Right atrium auricular region (tissue), 2 donors: ENCODE measurements around the gene PLA2G4B. TPM values are rescaled to one million over a fixed set of nuclear protein-coding genes. Genes with fewer than 3 reads are reported as not detected.

ENCODE experiments used
- DNase-seq: peaks from one replicate; pipeline ENCODE4 v3.0.0-alpha.2; 2019; ENCODE audit warnings: low spot score
- H3K27ac ChIP-seq, 2 donors: fragments of 200-600 bp; sonication (generic); 1 replicate in 1 of 2; 2 replicates in 1 of 2; pipeline ENCODE4 v1.5.1; 2016 to 2019
- H3K27me3 ChIP-seq, 2 donors: fragments of 200-600 bp; sonication (generic); one replicate each; pipeline versions ENCODE4 v1.5.1 to v1.6.0; 2017 to 2019
- H3K36me3 ChIP-seq: fragments of 200-600 bp; sonication (generic); one replicate; pipeline ENCODE4 v1.5.1; 2016
- H3K4me1 ChIP-seq, 2 donors: fragments of 200-600 bp; sonication (generic); one replicate each; pipeline versions ENCODE4 v1.5.1 to v1.6.0; 2017 to 2019
- H3K4me3 ChIP-seq, 2 donors: fragments of 200-600 bp; sonication (generic); 1 replicate in 1 of 2; 2 replicates in 1 of 2; pipeline ENCODE4 v1.5.1; 2017 to 2019; ENCODE audit warnings: mild to moderate bottlenecking in 1 of 2, moderate library complexity in 1 of 2
- H3K9me3 ChIP-seq, 2 donors: fragments of 200-600 bp; sonication (generic); one replicate each; pipeline ENCODE4 v1.5.1; 2019
- total RNA-seq, 2 donors: library from RNA; depleted of rRNA; stranded (reverse); fragments of >200 nt; gene quantifications; one replicate each; pipeline ENCODE4 v1.1.0, GENCODE V29; 2016
- TF ChIP-seq, protein P1 (sequence below), 2 donors: fragments of 200-600 bp; sonication (generic); IDR thresholded peaks; one replicate each; pipeline ENCODE4 v1.5.1; 2019; ENCODE audit warnings: antibody characterized with exemption in 2 of 2

Gene PLA2G4B
- total RNA-seq, 2 donors from 2014 or later = 1.3 to 1.4 TPM

DNA sequence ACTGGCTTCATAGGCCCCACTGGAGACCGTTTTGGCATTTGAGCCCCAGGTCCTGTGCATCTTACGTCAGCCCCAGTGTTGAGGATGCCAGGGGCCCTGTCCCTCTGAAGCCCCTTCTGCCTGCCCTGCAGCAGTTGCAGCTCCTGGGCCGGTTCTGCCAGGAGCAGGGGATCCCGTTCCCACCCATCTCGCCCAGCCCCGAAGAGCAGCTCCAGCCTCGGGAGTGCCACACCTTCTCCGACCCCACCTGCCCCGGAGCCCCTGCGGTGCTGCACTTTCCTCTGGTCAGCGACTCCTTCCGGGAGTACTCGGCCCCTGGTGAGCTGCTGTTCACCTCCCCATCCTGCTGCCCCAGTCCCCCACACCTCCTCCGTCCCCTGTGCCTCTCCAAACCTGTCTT lies 8.6 kb downstream of the PLA2G4B start:
- H3K4me1 ChIP-seq = no peaks in the 10 kb centered on the region
- no peaks in the 10 kb centered on the region for H3K9me3 ChIP-seq
- TF ChIP-seq, protein P1, sequence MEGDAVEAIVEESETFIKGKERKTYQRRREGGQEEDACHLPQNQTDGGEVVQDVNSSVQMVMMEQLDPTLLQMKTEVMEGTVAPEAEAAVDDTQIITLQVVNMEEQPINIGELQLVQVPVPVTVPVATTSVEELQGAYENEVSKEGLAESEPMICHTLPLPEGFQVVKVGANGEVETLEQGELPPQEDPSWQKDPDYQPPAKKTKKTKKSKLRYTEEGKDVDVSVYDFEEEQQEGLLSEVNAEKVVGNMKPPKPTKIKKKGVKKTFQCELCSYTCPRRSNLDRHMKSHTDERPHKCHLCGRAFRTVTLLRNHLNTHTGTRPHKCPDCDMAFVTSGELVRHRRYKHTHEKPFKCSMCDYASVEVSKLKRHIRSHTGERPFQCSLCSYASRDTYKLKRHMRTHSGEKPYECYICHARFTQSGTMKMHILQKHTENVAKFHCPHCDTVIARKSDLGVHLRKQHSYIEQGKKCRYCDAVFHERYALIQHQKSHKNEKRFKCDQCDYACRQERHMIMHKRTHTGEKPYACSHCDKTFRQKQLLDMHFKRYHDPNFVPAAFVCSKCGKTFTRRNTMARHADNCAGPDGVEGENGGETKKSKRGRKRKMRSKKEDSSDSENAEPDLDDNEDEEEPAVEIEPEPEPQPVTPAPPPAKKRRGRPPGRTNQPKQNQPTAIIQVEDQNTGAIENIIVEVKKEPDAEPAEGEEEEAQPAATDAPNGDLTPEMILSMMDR (IDR thresholded peaks at IDR 0.05) = no peak
- peaks cover 37% of the 10 kb centered on the region for H3K36me3 ChIP-seq
- H3K27me3 ChIP-seq = no peaks in the 10 kb centered on the region
- no peak overlapping the region for H3K27ac ChIP-seq
- H3K4me3 ChIP-seq = no peak overlapping the region
- no peak for DNase-seq

DNA sequence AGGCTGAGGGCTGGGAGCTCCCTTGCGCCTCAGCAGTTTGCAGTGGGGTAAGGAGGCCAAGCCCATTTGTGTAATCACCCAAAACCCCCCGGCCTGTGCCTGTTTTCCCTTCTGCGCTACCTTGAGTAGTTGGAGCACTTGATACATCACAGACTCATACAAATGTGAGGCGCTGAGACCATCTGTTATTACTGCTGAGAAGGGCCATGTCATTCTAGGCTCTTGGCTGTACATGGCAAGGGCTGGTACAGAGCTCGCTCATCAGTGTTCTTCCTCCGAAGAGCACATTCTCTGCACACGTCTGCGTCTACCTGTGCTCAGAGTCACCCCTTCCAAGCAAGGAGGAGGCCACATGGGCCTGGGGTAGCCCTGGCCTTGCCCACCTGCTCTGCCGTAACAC lies 9.3 kb downstream of the PLA2G4B start:
- TF ChIP-seq, protein P1 (IDR thresholded peaks at IDR 0.05) = no peak
- Histone ChIP-seq H3K36me3 (peaks cover 37% of the 10 kb centered on the region), H3K4me1 (no peaks in the 10 kb centered on the region), H3K27me3 (no peaks in the 10 kb centered on the region), H3K4me3 (no peak overlapping the region), H3K27ac (no peak overlapping the region), H3K9me3 (no peaks in the 10 kb centered on the region)
- no peak for DNase-seq

DNA sequence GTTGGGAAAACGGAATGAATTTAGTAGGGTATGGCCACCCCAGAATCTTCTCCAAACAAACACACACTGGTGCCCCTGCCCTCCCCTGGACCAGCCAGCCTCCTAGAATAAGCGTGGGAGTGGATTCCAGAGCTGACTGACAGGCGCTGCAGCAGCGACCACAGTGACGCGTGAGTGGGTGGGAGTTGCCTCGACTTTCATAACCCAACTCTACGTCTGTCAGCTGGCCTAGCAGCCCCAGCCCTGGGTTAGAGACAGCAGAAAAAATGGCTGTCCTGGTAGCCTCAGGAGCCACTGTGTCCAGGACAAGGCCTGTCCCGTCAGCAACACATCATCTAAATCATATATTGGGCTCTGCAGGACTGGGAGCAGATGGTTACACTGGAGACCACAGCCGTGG lies 10.0 kb downstream of the PLA2G4B start:
- TF ChIP-seq, protein P1 (IDR thresholded peaks at IDR 0.05) = no peak
- Histone ChIP-seq H3K36me3 (peaks cover 37% of the 10 kb centered on the region), H3K4me1 (no peaks in the 10 kb centered on the region), H3K9me3 (no peaks in the 10 kb centered on the region), H3K27ac (no peak overlapping the region), H3K27me3 (no peaks in the 10 kb centered on the region), H3K4me3 (no peak overlapping the region)
- no peak for DNase-seq

DNA sequence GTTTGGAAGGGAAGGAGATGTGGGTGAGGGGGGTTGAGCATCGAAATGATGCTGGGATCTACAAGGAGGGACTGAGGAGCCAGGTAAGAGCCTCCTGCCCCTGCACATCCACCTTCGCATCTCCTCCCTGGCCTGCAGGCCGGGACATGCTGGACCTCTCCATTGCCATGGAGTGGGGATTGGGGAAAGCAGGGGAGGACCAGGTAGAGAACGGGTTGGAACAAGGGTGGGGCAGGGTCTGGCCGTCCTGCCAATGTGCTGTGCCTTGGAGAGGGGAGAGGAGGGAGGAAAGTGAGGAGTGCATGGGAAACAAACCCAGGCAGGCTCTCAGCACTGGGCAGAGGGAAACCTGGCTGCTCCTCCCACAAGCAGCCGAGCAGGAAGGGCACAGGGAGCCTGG lies 10.6 kb downstream of the PLA2G4B start:
- no peaks in the 10 kb centered on the region for H3K4me1 ChIP-seq
- H3K4me3 ChIP-seq = no peak overlapping the region
- no peak for DNase-seq
- no peaks in the 10 kb centered on the region for H3K27me3 ChIP-seq
- no peaks in the 10 kb centered on the region for H3K9me3 ChIP-seq
- TF ChIP-seq, protein P1 (IDR thresholded peaks at IDR 0.05) = no peak
- peaks cover 37% of the 10 kb centered on the region for H3K36me3 ChIP-seq
- no peak overlapping the region for H3K27ac ChIP-seq

DNA sequence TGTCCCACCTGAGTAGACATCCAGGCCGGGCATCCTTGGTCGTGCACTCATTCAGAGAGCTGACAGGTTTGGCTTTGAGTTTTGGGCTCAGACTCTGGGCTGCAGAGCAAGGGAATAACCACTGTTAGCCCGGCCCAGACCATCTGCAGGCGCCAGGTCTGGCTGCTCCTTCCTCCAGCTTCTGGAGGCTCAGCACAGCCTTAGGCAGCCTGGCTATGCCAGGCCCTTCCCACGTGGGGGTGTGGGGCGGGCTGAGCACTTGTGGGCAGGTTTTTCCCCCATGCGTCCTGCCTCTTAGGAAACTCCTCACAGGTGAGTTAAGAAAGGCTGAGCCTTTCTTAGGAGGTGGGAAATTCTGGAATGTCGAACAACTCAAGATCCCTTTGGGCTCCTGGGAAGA lies 11.2 kb downstream of the PLA2G4B start:
- Histone ChIP-seq H3K4me3 (no peak overlapping the region), H3K36me3 (peaks cover 35% of the 10 kb centered on the region), H3K4me1 (no peaks in the 10 kb centered on the region), H3K9me3 (no peaks in the 10 kb centered on the region), H3K27ac (no peak overlapping the region), H3K27me3 (no peaks in the 10 kb centered on the region)
- no peak for DNase-seq
- TF ChIP-seq, protein P1 (IDR thresholded peaks at IDR 0.05) = no peak

DNA sequence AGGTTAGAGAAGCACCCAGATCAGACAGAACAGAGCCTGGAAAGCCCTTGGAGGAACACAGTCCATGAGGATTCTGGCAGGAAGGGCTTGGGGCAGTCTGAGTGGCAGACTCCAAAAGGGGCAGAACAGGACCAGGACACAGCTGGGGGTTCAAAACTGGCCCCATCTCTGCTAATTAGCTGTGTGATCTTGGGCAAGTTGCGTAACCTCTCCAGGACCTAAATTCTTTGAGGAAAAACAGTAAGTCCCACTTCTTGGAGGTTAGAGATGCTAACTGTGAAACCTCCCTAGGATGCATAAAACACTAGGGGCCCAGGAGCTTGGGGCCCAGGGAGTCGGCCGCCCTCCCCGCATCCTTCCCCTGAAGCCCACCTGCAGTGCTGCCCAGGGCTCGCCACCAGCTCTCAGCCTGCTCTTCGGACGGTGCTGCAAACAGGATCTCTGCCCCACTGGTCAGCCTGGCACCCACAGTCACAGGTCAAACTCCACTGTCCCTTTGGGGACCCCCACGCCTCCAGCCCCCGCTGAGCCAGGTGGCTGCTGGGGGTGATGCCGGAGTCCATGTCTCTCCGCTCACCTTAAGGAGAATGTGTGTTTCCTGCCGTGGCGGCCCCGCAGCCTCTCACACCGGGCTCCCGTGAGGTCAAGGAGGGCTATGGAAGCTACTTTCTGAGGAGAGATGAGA lies 12.0 kb downstream of the PLA2G4B start:
- no peaks in the 10 kb centered on the region for H3K4me1 ChIP-seq
- H3K27ac ChIP-seq = no peak overlapping the region
- peaks cover 27% of the 10 kb centered on the region for H3K36me3 ChIP-seq
- H3K9me3 ChIP-seq = no peaks in the 10 kb centered on the region
- no peak overlapping the region for H3K4me3 ChIP-seq
- no peak for DNase-seq
- H3K27me3 ChIP-seq = no peaks in the 10 kb centered on the region
- TF ChIP-seq, protein P1 (IDR thresholded peaks at IDR 0.05) = no peak
